Measurements from ENCODE around the gene TMEM255B.

TMEM255B gene

DNA sequence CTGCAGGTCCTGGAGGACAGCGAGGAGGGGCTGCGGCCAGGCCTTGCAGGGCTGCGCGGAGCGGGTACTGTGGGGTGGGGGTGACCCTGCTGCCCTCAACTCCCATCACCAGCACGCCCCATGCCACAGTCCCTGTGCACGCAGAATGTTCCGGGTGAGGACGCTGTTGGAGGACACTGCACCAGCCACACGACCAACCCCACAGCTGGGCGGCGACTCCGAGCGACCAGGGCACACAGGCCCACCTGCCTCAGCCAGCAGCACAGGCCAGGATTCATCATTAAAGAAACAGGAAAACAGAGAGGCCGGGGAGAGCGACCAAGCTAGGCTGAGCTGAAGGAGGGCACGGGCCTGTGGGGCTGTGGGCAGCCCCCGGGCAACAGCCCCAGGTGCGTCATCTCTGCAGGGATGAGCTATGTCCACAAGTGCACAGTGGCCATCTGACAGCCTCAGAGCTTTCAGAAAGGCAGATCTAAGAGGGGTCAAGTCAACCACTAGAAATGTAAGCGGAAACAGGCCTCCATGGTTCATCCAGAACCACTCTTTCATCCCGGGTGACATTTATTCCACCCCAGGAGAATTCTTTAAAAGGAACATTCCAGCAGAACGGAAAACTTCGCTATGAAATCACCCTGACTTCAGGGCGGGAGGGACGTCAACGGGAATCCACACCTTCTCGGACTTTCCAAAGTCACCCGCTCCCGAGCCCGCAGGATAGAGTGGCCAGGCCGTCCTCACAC, 103.3 kb downstream of the TMEM255B start:
- Histone ChIP-seq H3K9ac (ENCODE audit: low read length in 2 of 2) (peak overlapping the region; percentile 29 to 69), H3K27me3 (ENCODE audit: control insufficient read depth in 1 of 2, insufficient read depth in 2 of 2, low read length in 2 of 2) (no peaks in the 10 kb centered on the region), H3K4me1 (ENCODE audit: control insufficient read depth, insufficient read depth, low read length) (peaks cover 34% of the 10 kb centered on the region), H3K36me3 (ENCODE audit: control insufficient read depth in 2 of 2, insufficient read depth in 2 of 2, low read length in 2 of 2) (peaks cover 3 to 12% of the 10 kb centered on the region in 2 donors), H3K4me3 (ENCODE audit: low read length in 2 of 2) (peak overlapping the region; percentile 58 to 80), H3K9me3 (ENCODE audit: control insufficient read depth in 2 of 2, low read length in 2 of 2) (no peaks in the 10 kb centered on the region), H3K27ac (ENCODE audit: low read length) (peak overlapping the region; percentile 58)

DNA sequence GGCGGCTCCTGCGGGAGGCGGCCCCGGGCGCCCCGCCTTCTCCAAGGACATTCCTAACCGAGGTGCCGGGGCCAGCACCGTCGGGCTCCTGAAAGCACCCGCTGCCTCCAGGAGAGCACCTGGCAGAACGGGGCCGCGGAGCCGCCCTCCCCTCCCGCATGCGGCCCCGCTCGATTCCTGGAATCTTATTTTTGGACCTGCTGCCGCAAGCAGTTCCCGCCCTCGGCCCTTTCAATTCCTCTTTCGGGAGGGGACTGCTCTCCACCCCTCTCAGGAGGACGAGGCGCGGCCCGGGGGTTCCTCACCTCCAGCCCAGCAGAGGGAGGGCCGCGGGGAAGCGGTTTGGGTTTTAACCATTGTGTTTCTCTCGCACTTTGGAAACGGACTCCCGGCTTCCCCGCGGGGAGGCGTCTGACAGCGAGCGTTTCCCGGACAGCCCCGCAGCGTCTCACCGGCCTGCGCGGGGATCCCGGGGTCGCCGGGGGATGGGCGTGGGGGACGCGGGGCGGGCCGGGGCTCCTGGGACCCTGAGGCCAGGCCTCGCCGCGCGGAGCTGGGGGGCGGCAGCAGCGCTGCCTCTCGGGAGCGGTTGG, 104.0 kb downstream of the TMEM255B start:
- H3K27ac ChIP-seq (ENCODE audit: low read length), result peak overlapping the region; percentile 58
- H3K36me3 ChIP-seq (ENCODE audit: control insufficient read depth in 2 of 2, insufficient read depth in 2 of 2, low read length in 2 of 2), result peaks cover 3 to 12% of the 10 kb centered on the region in 2 donors
- H3K4me1 ChIP-seq (ENCODE audit: control insufficient read depth, insufficient read depth, low read length), result peaks cover 34% of the 10 kb centered on the region
- H3K4me3 ChIP-seq (ENCODE audit: low read length in 2 of 2), result peak overlapping the region; percentile 58 to 80
- H3K27me3 ChIP-seq (ENCODE audit: control insufficient read depth in 1 of 2, insufficient read depth in 2 of 2, low read length in 2 of 2), result no peaks in the 10 kb centered on the region
- H3K9ac ChIP-seq (ENCODE audit: low read length in 2 of 2), result peak overlapping the region; percentile 29 to 69
- H3K9me3 ChIP-seq (ENCODE audit: control insufficient read depth in 2 of 2, low read length in 2 of 2), result no peaks in the 10 kb centered on the region

DNA sequence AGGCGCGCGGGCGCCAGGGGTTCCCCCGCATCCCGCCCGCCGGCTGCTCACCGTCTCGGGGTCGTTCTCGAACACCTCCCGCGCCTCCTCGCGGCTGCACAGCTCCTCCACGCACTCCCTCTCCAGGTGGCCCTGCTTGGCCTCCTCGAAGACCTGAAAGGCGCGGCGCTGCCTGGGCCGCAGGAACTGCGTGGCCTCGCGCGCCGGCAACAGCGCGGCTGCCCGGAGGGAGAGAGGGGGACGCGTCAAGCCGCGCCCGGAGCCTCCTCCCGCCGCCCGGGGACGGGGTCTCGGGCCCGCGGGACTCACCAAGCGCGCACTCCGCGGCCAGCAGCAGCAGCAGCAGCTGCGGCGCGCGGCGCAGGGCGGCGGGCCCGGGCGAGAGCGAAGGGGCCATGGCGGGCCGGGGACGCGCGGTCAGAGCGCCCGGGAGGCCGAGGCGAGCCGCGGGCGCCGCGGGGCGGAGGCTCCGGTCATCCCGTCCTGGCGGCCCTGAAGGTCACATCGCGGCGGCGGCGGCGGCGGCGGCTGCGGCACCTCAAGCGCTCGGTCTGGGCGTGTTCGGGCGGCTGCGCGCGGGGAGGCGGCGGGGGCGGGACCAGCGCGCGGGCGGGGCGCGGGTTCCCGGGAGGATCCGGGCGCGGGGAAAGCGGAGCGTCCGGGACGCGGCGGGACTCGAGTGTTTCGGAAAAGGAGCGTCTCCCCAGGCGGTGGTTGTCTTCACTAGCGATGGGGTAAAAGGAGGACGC, 104.7 kb downstream of the TMEM255B start, which contains the start of gene GAS6:
TSS of gene GAS6 (minus strand) at position 553 of the 749 bp plus-strand sequence. CDS start at position 397, 156 bp downstream.
- Histone ChIP-seq H3K9ac (ENCODE audit: low read length in 2 of 2) (peak within 1 kb of the TSS; percentile 69 to 80), H3K9me3 (ENCODE audit: control insufficient read depth in 2 of 2, low read length in 2 of 2) (no peaks in the 10 kb centered on the region), H3K27me3 (ENCODE audit: control insufficient read depth in 1 of 2, insufficient read depth in 2 of 2, low read length in 2 of 2) (no peaks in the 10 kb centered on the region), H3K4me3 (ENCODE audit: low read length in 2 of 2) (peak within 1 kb of the TSS; percentile 58 to 80), H3K4me1 (ENCODE audit: control insufficient read depth, insufficient read depth, low read length) (peaks cover 34% of the 10 kb centered on the region), H3K36me3 (ENCODE audit: control insufficient read depth in 2 of 2, insufficient read depth in 2 of 2, low read length in 2 of 2) (peaks cover 3 to 7% of the 10 kb centered on the region in 2 donors), H3K27ac (ENCODE audit: low read length) (peak within 1 kb of the TSS; percentile 58)

DNA sequence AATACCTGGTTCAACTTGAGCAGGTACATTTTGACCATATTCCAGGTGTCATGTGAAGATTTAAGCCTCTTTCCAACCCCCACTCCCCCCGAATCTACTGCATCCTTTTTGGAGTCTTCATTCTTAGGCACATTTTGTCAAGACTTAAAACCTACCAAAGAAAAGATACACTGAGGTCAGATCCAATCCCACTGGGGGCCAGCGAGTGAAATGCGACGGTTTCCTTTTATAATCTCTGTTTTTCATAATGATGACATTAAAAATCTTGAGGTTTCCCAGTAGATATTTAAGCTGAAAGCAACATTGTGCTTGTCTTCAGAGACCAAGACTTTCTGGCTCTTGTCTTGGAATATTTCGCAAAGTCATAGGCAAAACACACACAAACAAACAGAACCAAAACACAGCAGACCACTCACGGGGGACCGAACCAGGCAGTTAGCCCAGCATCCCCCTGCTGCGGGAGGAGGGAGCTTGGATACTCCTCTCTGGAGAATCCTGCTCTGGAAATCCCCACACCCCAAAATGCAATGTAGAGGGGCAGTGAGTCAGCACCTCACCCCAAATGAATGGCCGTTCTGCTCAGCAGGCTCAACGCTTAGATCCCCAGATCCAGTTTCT, 105.4 kb downstream of the TMEM255B start:
- peaks cover 34% of the 10 kb centered on the region for H3K4me1 ChIP-seq (ENCODE audit: control insufficient read depth, insufficient read depth, low read length)
- peak overlapping the region; percentile 55 to 80 for H3K4me3 ChIP-seq (ENCODE audit: low read length in 2 of 2)
- H3K9me3 ChIP-seq (ENCODE audit: control insufficient read depth in 2 of 2, low read length in 2 of 2), result no peaks in the 10 kb centered on the region
- H3K9ac ChIP-seq (ENCODE audit: low read length in 2 of 2), result peak overlapping the region; percentile 29 to 80
- H3K36me3 ChIP-seq (ENCODE audit: control insufficient read depth in 2 of 2, insufficient read depth in 2 of 2, low read length in 2 of 2), result peaks cover 0 to 3% of the 10 kb centered on the region in 2 donors
- no peaks in the 10 kb centered on the region for H3K27me3 ChIP-seq (ENCODE audit: control insufficient read depth in 1 of 2, insufficient read depth in 2 of 2, low read length in 2 of 2)
- peak overlapping the region; percentile 41 for H3K27ac ChIP-seq (ENCODE audit: low read length)

DNA sequence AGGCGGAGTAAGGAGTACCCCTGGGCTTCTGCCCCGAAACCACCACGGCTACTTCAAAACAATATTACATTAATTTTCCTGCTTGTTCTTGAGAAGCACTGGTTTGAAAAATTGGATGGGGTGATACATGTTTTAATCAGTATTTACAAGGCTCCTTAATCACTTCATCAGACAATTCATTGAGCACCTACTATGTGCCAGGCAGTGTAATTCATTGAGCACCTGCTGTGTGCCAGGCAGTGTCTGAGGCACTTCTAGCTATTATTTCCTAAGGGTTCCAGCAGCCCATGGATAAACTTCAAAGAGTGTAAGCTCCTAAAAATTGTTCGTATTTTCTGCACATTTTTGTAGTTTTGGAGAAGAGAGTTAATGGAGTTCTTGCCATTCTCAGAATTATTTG, 106.4 kb downstream of the TMEM255B start:
- Histone ChIP-seq H3K27me3 (ENCODE audit: control insufficient read depth in 1 of 2, insufficient read depth in 2 of 2, low read length in 2 of 2) (no peaks in the 10 kb centered on the region), H3K9me3 (ENCODE audit: control insufficient read depth in 2 of 2, low read length in 2 of 2) (no peaks in the 10 kb centered on the region), H3K9ac (ENCODE audit: low read length in 2 of 2) (no peak overlapping the region), H3K36me3 (ENCODE audit: control insufficient read depth in 2 of 2, insufficient read depth in 2 of 2, low read length in 2 of 2) (no peaks in the 10 kb centered on the region), H3K4me3 (ENCODE audit: low read length in 2 of 2) (no peak overlapping the region), H3K4me1 (ENCODE audit: control insufficient read depth, insufficient read depth, low read length) (peaks cover 30% of the 10 kb centered on the region), H3K27ac (ENCODE audit: low read length) (no peak overlapping the region)

All from stomach smooth muscle (tissue), 2 donors.